Muscle of leg (tissue), 11 donors: ENCODE data around the gene RNF113B. TPM values are rescaled to one million over a fixed set of nuclear protein-coding genes. Genes with fewer than 3 reads are reported as not detected.

Experiments used
- DNase-seq: peaks from one replicate; pipeline ENCODE4 v3.0.0; 2013
- H3K27ac ChIP-seq: one replicate; pipeline ENCODE4 v1.5.1; 2013; ENCODE audit warnings: mild to moderate bottlenecking, low read length, control low read depth
- H3K27me3 ChIP-seq: one replicate; pipeline ENCODE4 v1.6.1; 2013; ENCODE audit warnings: low read length; ENCODE audit not compliant: control insufficient read depth, insufficient read depth
- H3K36me3 ChIP-seq: one replicate; pipeline ENCODE4 v1.6.1; 2013; ENCODE audit warnings: low read length; ENCODE audit not compliant: control insufficient read depth, insufficient read depth
- H3K4me1 ChIP-seq: one replicate; pipeline ENCODE4 v1.6.1; 2013; ENCODE audit warnings: low read length; ENCODE audit not compliant: control insufficient read depth, insufficient read depth
- H3K4me3 ChIP-seq: one replicate; pipeline ENCODE4 v1.5.1; 2013; ENCODE audit warnings: low read length, control low read depth
- H3K9me3 ChIP-seq: replicated peaks from 2 replicates; pipeline ENCODE4 v1.6.1; 2013; ENCODE audit warnings: low read depth, low read length; ENCODE audit not compliant: control insufficient read depth
- WGBS: methylation state at CpG from one replicate; pipeline ENCODE4 v1.1.5; 2013; ENCODE audit warnings: missing lambda C conversion rate; ENCODE audit not compliant: insufficient coverage; 5-methylcytosine and 5-hydroxymethylcytosine counted together
- polyA plus RNA-seq, 8 donors: library from polyadenylated mRNA; unstranded; fragments of 120-200 nt; gene quantifications; one replicate each; pipeline versions ENCODE4 v1.2.1 to v1.2.3, GENCODE V29; 2013; ENCODE audit warnings: inconsistent platforms in 1 of 8, low replicate concordance in 1 of 8; ENCODE audit not compliant: insufficient read length in 8 of 8, insufficient read depth in 1 of 8
- total RNA-seq: library from RNA; stranded (reverse); fragments of 120-200 nt; gene quantifications from one replicate; pipeline ENCODE4 v1.2.4, GENCODE V29; 2013

RNF113B gene
- total and polyA plus RNA-seq, 9 donors = not detected

DNA sequence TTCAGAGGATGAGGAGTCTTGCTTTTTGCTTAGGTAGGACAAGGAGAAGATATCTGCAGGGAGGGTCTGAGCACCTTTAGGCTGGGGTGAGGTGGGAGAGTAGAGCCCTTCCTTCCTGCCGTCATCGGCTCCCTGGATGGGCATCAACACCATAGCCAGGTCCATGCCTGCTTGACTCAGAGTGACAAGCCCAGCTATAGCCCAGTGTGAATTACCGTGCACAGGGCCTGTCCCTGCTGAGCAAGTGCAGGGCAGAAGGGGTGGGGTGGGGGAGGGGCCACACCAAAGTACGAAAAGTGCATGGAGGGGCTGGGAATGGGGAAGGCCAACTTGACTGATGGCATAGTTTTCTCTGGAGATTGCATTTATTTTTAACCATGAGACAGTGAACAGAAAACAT, 30.3 kb upstream of the RNF113B start:
- peak; percentile 45 for DNase-seq
- H3K9me3 ChIP-seq = peaks cover 19% of the 10 kb centered on the region
- 35% methylated on average over 2 of the region's 4 CpGs for WGBS

DNA sequence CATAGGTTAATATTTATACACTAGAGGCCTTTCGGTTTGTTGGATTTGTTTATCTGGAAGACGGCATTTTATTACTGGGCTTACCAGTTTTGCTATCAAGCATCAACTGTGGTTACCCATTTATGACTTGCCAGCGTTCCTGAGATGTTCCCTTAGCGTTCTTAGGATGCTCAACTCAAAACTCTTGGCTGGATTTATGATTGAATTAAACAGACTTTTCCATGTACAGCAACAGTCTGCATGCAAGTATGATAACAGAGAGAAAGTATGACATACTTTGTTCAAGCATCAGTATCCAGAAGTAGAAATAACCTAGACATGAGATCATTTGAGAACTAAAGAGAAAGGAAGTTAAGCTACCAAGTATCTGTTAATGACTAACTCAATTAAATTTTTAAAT, 29.9 kb upstream of the RNF113B start:
- peaks cover 4% of the 10 kb centered on the region for H3K4me1 ChIP-seq
- H3K27me3 ChIP-seq = no peaks in the 10 kb centered on the region
- DNase-seq = peak; percentile 80
- no peaks in the 10 kb centered on the region for H3K36me3 ChIP-seq
- H3K27ac ChIP-seq = peak overlapping the region; percentile 64
- H3K4me3 ChIP-seq = no peak overlapping the region
- WGBS = no CpG with 5 or more reads among the region's 4 CpGs
- H3K9me3 ChIP-seq = peaks cover 19% of the 10 kb centered on the region

More for the DNA sequence above, 30.3 kb upstream of the RNF113B start:
- no peak overlapping the region for H3K4me3 ChIP-seq
- no peaks in the 10 kb centered on the region for H3K36me3 ChIP-seq
- peak overlapping the region; percentile 64 for H3K27ac ChIP-seq
- H3K4me1 ChIP-seq = peaks cover 4% of the 10 kb centered on the region
- no peaks in the 10 kb centered on the region for H3K27me3 ChIP-seq

DNA sequence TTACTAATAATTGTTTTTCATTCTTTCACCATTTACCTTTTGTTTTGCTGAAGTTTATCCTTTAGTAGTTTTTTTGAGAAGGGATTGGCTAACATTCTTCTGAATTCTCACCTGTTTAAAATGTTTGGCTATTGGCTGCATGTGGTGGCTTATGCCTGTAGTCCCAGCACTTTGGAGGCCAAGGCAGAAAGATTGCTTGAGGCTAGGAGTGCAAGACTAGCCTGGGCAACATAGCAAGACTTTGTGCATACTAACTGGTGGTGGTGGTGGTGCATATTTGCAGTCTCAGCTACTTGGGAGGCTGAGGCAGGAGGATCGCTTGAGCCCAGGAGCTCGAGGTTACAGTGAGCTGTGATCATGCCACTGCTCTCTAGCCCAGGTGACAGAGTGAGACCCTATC, 27.5 kb upstream of the RNF113B start:
- H3K36me3 ChIP-seq = no peaks in the 10 kb centered on the region
- no peak overlapping the region for H3K4me3 ChIP-seq
- H3K9me3 ChIP-seq = peaks cover 19% of the 10 kb centered on the region
- 67% methylated on average over 1 of the region's 2 CpGs for WGBS
- H3K4me1 ChIP-seq = peaks cover 4% of the 10 kb centered on the region
- no peaks in the 10 kb centered on the region for H3K27me3 ChIP-seq
- H3K27ac ChIP-seq = no peak overlapping the region
- no peak for DNase-seq

DNA sequence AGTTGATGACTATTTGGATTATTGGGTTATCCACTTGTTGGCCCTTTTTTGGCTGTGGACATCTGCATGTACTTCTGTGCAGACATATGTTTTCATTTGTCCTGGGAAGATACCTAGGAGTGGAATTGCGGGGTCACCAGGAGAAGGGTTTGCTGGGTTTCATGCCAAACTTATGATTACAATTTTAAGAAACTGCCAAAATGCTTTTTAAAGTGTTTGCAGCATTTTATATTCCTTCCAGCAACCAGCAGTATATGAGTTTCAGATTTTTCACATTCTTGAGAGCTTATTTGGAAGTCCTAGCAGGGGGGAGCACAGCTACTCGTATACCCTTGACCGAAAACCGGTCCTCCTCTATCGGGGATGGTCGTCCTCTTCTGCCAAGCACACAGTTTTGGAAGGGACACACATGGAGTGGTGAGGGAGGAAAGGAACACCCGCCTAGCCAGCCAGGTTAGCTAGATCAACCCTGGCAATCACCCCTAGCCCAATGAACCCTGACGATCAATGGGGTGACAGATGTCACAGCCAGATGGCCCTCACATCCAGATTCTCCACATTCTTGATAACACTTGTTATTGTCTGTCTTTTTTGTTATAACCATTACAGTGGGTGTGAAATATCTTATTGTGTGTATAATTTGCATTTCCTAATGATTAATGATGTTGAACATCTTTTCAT, 26.7 kb upstream of the RNF113B start:
- no peak for DNase-seq
- WGBS = 73% methylated on average over 3 of the region's 8 CpGs
- peaks cover 19% of the 10 kb centered on the region for H3K9me3 ChIP-seq

DNA sequence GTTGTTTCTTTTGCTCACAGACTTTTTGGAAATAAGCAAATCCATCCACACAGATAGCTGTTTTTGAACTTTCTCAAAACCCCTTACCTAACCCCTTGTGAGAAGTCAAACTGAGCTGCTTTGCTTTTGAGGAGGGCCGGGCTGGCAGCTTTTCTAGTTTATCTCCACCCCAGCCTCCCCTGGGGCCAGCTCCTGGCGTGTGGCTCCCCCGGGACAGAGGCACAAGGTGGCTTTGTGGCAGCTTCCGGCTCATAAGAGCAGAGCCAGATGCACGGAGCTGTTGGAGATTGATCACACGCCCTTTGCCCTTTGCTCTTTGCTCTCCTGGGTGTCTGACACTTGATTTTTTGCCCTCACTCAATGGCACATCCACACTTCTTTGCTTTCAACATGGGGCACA, 24.9 kb upstream of the RNF113B start:
- Histone ChIP-seq H3K4me1 (no peaks in the 10 kb centered on the region), H3K36me3 (no peaks in the 10 kb centered on the region), H3K4me3 (no peak overlapping the region), H3K27me3 (no peaks in the 10 kb centered on the region), H3K9me3 (peaks cover 19% of the 10 kb centered on the region), H3K27ac (no peak overlapping the region)
- 83% methylated on average over 3 of the region's 6 CpGs for WGBS
- DNase-seq = no peak

More for the DNA sequence above, 26.7 kb upstream of the RNF113B start:
- Histone ChIP-seq H3K27me3 (no peaks in the 10 kb centered on the region), H3K4me3 (no peak overlapping the region), H3K36me3 (no peaks in the 10 kb centered on the region), H3K27ac (no peak overlapping the region), H3K4me1 (peaks cover 4% of the 10 kb centered on the region)

DNA sequence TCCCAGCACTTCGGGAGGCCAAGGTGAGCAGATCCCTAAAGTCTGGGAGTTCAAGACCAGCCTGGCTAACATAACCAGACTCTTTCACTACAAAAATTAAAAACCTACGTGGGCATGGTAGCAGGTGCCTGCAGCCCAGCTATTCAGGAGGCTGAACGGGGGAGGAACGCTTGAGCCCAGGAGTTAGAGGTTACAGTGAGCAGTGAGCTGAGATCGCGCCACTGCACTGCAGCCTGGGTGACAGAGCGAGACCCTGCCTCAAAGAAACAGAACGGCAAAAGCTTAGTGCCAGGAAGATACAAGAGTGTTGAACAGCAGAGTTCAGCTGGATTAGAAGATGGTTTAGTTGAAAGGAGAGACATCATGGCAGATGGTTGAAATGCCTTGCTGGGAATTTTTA, 24.1 kb upstream of the RNF113B start:
- H3K4me1 ChIP-seq = no peaks in the 10 kb centered on the region
- DNase-seq = no peak
- peaks cover 18% of the 10 kb centered on the region for H3K9me3 ChIP-seq
- WGBS = 77% methylated on average over 7 of the region's 8 CpGs
- no peak overlapping the region for H3K27ac ChIP-seq
- H3K36me3 ChIP-seq = no peaks in the 10 kb centered on the region
- H3K4me3 ChIP-seq = no peak overlapping the region
- no peaks in the 10 kb centered on the region for H3K27me3 ChIP-seq

DNA sequence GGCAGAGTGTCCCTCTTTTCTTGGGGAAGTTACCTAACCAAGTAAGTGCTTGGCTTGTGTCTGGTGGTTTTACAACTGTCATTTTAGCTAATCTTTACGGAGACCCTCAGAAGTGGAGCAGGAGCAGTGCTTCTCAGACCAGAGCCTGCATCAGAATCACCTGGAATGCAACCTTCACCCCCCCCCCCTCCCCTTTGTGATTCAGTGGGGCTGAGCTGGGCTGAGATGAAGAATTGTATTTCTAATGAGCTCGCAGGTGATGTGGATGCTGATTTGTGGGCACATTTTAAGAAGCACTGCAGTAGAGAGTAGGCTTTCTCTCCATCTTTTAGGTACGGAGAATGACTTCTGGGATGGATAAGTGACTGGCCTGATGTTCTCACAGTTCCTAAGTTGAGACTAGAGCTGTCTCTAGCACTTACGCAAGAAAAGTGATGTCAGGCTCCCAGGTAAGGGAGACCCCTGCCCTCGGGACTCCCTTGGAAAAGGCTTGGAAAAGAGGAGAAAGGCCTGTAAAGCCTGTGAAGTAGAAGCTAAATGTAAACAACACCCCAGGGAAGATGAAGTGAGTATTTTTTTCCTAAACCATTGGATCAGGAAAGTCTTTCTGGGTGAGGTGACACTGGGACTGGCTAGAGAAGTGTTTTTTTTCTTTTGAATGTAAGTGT, 23.3 kb upstream of the RNF113B start:
- 100% methylated on average over 1 of the region's 5 CpGs for WGBS
- no peaks in the 10 kb centered on the region for H3K36me3 ChIP-seq
- no peak overlapping the region for H3K27ac ChIP-seq
- no peaks in the 10 kb centered on the region for H3K4me1 ChIP-seq
- no peak overlapping the region for H3K4me3 ChIP-seq
- H3K9me3 ChIP-seq = peaks cover 12% of the 10 kb centered on the region
- H3K27me3 ChIP-seq = no peaks in the 10 kb centered on the region
- no peak for DNase-seq

DNA sequence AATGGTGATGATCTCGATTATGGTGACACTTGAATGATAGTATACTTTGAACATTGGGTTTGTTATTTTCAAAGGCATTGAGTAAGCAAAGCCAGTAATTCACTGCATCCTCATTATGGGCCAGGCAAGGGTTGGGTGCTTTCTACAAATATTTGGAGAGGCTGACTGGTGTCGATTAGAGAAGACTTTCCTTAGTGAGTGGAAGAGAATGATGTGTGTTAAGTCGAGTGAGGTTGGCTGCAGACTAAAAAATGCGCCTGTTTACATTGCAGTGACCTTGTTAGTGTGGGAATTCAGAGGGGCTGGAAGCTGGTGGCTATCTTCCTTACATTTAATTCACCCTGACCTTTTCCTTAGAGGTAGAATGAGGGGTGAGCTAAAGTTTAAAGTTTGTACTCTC, 22.4 kb upstream of the RNF113B start:
- no peak overlapping the region for H3K27ac ChIP-seq
- DNase-seq = no peak
- no peaks in the 10 kb centered on the region for H3K27me3 ChIP-seq
- no peak overlapping the region for H3K4me3 ChIP-seq
- no peaks in the 10 kb centered on the region for H3K4me1 ChIP-seq
- peaks cover 7% of the 10 kb centered on the region for H3K9me3 ChIP-seq
- H3K36me3 ChIP-seq = no peaks in the 10 kb centered on the region
- WGBS = 0% methylated on average over 2 of the region's 4 CpGs

DNA sequence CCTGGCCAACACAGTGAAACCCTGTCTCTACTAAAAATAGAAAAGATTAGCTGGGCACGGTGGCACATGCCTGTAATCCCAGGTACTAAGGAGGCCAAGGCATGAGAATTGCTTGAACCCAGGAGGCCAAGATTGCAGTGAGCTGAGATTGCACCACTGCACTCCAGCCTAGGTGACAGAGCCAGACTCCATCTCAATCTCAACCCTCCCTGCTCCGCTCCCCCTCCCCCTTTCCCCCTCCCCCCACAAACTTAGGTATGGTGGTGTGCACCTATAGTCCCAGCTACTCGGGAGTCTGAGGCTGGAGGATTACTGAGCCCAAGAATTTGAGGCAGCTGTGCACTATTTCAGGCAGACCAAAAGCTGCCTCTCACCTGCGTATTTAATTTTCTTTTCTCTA, 21.6 kb upstream of the RNF113B start:
- no peak overlapping the region for H3K4me3 ChIP-seq
- H3K27ac ChIP-seq = no peak overlapping the region
- peaks cover 3% of the 10 kb centered on the region for H3K9me3 ChIP-seq
- no peaks in the 10 kb centered on the region for H3K36me3 ChIP-seq
- WGBS = 93% methylated on average over 2 of the region's 4 CpGs
- no peak for DNase-seq
- no peaks in the 10 kb centered on the region for H3K27me3 ChIP-seq
- no peaks in the 10 kb centered on the region for H3K4me1 ChIP-seq

DNA sequence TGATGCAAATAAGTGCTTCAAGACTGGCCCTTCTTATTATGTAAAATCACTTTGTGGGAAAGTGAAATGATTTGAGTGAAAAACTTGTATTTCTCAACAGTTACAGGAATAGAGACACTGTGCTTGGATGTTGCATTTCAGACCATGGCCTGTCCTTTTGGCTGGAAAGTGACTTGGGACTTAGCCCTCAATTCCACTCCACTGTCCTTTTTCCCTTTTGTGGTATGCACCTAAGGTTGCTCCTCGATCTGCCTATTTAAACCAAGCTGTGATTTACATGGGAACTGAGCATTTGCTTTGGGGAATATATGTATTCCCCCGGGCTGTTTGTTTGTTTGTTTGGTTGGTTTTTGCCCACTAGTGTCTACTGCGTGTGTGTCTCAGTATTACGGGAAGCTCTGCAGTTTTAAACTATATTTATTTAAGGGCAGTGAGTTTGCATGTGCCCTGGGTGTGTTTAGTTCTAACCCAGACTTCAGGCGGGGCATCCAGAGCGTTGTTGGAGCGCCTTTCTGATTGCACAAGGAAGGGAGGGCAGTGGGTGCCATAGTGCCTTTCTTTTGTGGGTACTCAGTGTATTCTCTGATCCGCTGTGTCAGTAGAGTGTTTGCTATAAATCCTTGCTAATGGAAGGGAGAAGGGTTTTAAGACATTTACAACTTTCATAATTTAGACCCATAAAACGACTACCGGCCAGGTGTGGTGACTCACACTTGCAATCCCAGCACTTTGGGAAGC, 18.2 kb upstream of the RNF113B start:
- 89% methylated on average over 4 of the region's 10 CpGs for WGBS
- no peaks in the 10 kb centered on the region for H3K4me1 ChIP-seq
- DNase-seq = no peak

More for the DNA sequence above, 18.2 kb upstream of the RNF113B start:
- Histone ChIP-seq H3K9me3 (no peaks in the 10 kb centered on the region), H3K36me3 (no peaks in the 10 kb centered on the region), H3K4me3 (no peak overlapping the region), H3K27me3 (no peaks in the 10 kb centered on the region), H3K27ac (no peak overlapping the region)
